Natural killer cell treated with Interleukin-12 subunit alpha and Interleukin-12 subunit beta and Interleukin-15 and Interleukin-18, amount 100 ng/mL, for 72 hours (primary cell): ENCODE results near the gene IQSEC1. TPM values are rescaled to one million over a fixed set of nuclear protein-coding genes. Genes with fewer than 3 reads are reported as not detected.

Source experiments
- ATAC-seq, 2 donors: fragments of 150-1000 bp; cut with Tn5 transposase in 1 of 2; sonication (Bioruptor Pico), chemical (Tn5 transposase) in 1 of 2; 2 replicates each; pipeline ENCODE4 v1.10.0; 2021
- DNase-seq: peaks from one replicate; pipeline ENCODE4 v3.0.0; 2022; ENCODE audit warnings: low spot score
- H3K27ac Mint-ChIP-seq, 2 donors: 1 replicate in 1 of 2; 2 replicates in 1 of 2; pipeline ENCODE4 v1.8.0; 2022; ENCODE audit warnings: mixed read lengths in 2 of 2, mild to moderate bottlenecking in 1 of 2, moderate library complexity in 1 of 2
- H3K27me3 Mint-ChIP-seq, 2 donors: 1 replicate in 1 of 2; 2 replicates in 1 of 2; pipeline ENCODE4 v1.8.0; 2022; ENCODE audit warnings: mixed read lengths in 2 of 2
- H3K36me3 Mint-ChIP-seq: one replicate; pipeline ENCODE4 v1.8.0; 2022; ENCODE audit warnings: mixed read lengths
- H3K4me1 Mint-ChIP-seq, 2 donors: 1 replicate in 1 of 2; 2 replicates in 1 of 2; pipeline ENCODE4 v1.8.0; 2022; ENCODE audit warnings: low read depth in 2 of 2, mixed read lengths in 2 of 2, mild to moderate bottlenecking in 1 of 2
- H3K4me3 Mint-ChIP-seq: one replicate; pipeline ENCODE4 v1.8.0; 2022; ENCODE audit warnings: mixed read lengths
- H3K9me3 Mint-ChIP-seq: 2 replicates; pipeline ENCODE4 v1.8.0; 2022; ENCODE audit warnings: mixed read lengths
- total RNA-seq, 2 donors: library from RNA; stranded (reverse); gene quantifications; one replicate each; pipeline ENCODE4 v1.2.3, GENCODE V29; 2022

Gene IQSEC1
- total RNA-seq, 2 donors from 2014 or later, result 93.7 to 95.8 TPM

DNA sequence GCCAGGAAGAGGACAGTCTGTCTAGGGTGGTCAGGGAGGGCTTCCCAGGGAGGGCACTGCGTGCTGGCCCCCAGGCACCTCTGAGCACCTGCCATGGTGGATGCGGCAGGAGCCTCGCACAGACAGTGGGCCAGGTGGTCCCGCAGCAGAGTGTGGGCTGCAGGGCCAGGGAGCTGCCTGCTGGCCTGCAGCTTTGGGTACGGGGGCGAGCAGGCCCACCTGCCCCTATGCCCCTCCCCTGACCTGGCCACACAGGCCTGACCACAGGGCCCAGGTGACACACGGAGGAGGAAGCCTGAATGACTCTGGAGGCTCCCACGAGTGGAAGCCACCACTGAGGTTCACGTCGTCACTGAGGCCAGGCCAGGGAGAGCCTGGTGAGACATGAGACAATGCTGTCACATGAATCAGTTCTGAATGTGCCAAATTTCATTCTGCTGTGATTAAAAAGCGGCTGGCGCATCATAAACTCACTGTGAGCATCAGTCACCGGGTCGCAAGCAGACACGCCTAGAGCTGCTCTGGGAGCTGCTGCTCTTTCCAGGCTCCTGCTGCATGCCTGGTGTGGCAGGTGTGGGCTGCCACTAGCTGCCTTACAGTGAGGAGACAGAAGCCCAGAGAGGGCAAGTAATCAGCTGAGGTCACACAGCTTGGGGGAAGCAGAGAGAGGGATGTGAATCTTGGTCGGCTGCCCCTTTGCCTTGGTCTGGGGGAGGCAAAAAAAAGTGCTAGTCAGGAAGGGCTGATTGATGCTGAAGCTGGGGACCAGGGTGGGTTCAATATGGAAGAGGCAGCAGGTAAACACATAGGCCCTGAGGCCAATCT, 39.5 kb upstream of the IQSEC1 start:
- Mint-ChIP-seq H3K4me3 (no peak overlapping the region), H3K27ac (no peak overlapping the region), H3K4me1 (peaks cover 4 to 5% of the 10 kb centered on the region in 2 donors), H3K36me3 (no peaks in the 10 kb centered on the region), H3K27me3 (peaks cover 4 to 11% of the 10 kb centered on the region in 2 donors), H3K9me3 (no peaks in the 10 kb centered on the region)
- ATAC-seq, result peak; percentile 4 to 13
- DNase-seq, result no peak

DNA sequence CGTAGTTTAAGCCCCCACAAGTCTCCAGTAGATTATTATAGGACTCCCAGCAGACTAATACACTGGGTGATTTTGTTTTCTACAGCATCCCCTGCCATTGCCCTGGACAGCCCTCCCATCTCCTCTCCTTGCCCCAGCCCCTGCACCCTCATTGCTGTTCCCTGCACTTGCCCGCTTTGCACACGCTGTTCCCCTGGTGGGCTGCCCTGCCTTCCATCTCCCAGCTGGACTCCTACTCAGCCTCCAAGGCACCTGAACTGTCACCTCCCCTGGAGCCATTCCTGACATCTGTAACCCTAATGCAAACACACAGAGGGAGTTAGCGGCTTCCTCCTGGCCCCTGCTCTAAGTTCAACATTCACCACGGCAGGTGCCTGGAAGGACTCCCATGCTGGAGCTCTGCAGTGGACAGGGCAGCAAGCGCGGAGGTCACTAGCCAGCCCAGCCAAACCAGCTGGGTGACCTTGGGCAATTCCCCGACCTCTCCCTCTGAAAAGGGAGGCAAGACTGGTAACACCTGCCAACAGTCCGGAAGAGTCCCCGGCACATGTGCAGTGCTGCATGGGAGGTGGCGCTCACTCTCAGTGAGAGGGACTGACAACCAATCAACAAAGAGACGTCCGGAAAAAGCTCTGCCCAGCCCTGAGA, 38.8 kb upstream of the IQSEC1 start:
- Mint-ChIP-seq H3K9me3 (no peaks in the 10 kb centered on the region), H3K27ac (no peak overlapping the region), H3K36me3 (no peaks in the 10 kb centered on the region), H3K4me1 (peaks cover 4 to 5% of the 10 kb centered on the region in 2 donors), H3K27me3 (peaks cover 4 to 9% of the 10 kb centered on the region in 2 donors), H3K4me3 (no peak overlapping the region)
- DNase-seq, result no peak
- ATAC-seq, result peak in 1 of 2 donors; percentile 11

DNA sequence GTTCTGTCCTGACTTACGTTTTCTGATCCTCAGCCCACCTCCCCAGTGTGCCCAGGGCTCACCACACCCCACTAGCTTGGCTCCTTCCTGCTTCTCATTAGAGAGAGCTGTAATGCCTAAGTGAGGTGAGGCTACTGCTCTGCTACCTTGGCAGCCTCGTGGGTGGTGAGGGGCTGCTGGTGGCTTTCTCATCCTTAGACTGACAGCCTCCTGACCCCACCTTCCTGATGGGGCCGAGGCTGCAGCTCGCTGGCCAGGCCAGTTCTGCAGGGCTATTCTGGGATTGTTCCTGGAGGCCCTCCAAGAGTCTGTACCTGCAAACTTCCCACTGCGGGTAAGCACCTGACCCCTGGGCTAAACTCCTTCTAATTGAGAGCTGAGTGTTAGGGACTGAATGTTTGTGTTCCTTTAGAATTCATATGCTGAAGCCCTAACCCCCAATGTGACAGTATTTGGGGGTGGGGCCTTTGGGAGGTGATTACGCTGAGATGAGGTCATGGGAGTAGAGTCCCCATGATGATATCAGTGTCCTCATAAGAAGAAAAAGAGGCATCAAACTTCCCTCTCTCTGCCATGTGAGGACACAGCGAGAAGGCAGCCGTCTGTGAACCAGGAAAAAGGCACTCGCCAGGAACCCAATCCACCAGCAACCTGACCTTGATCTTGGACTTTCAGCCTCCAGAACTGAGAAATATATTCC, 38.1 kb upstream of the IQSEC1 start:
- peak in 1 of 2 donors; percentile 4 for ATAC-seq

DNA sequence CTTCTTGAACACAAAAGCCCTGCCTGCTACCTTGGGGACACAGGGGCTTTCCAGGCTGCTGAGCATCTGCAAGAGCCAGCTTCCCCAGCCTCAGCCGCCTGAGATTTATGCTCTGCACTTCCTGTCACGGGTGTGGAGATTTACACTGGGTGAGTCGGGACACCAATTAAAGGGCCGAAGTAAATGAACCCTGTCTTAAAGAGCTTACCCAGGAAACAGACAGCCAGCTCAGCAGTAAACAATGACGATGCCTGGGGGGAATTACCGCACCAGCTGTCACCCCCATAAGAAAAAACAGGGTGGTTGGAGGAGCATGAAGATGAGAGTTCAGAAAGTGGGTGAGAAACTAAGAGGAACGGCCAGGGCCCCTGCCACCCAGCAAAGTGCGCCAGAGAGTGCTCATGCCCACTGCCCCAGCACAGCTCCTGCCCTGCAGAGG, 37.5 kb upstream of the IQSEC1 start:
- Mint-ChIP-seq H3K9me3 (no peaks in the 10 kb centered on the region), H3K36me3 (no peaks in the 10 kb centered on the region), H3K4me1 (peaks cover 4 to 5% of the 10 kb centered on the region in 2 donors), H3K27me3 (peaks cover 0 to 4% of the 10 kb centered on the region in 2 donors), H3K4me3 (no peak overlapping the region), H3K27ac (no peak overlapping the region)
- no peak for DNase-seq
- ATAC-seq, result peak in 1 of 2 donors; percentile 25

More for the DNA sequence above, 38.1 kb upstream of the IQSEC1 start:
- Mint-ChIP-seq H3K36me3 (no peaks in the 10 kb centered on the region), H3K27ac (no peak overlapping the region), H3K4me3 (no peak overlapping the region), H3K9me3 (no peaks in the 10 kb centered on the region), H3K4me1 (peaks cover 4 to 5% of the 10 kb centered on the region in 2 donors), H3K27me3 (peaks cover 2 to 4% of the 10 kb centered on the region in 2 donors)
- no peak for DNase-seq

DNA sequence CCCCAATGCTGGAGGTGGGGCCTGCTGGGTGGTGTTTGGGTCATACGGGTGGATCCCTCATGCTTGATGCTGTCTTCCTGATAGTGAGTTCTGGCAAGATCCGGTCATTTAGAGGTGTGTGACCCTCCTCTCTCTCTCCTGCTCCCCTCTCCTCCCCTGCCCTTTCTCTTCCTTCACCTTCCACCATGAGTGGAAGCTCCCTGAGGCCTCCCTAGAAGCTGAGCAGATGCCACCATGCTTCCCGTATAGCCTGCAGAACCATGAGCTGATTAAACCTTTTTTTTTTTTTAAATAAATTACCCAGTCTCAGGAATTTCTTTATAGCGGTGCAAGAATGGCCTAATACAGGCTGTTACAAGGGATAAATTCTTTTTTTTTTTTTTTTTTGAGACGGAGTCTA, 36.3 kb upstream of the IQSEC1 start:
- H3K27ac Mint-ChIP-seq, result no peak overlapping the region
- H3K36me3 Mint-ChIP-seq, result no peaks in the 10 kb centered on the region
- H3K27me3 Mint-ChIP-seq, result peaks cover 0 to 7% of the 10 kb centered on the region in 2 donors
- no peaks in the 10 kb centered on the region for H3K9me3 Mint-ChIP-seq
- H3K4me3 Mint-ChIP-seq, result no peak overlapping the region
- no peak for ATAC-seq
- no peak for DNase-seq
- peaks cover 4 to 5% of the 10 kb centered on the region in 2 donors for H3K4me1 Mint-ChIP-seq

DNA sequence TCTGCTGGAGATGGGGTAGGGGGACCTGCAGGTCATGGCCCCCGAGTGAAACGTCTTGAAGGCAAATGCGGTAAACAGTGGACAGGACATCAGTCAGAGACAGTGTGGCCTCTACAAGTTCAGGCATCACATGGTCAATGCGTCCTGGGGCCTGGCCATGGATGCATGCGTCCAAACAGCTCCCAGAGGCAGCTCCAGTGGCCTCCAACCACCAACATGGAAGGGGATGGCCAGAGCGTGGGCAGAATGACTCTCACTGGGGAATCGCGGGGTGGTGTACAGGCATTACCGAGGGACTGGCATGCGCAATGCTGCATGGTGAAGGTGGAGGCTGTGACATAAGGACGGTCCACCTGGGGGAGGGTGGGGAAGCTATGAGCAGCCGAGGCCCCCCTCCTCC, 35.6 kb upstream of the IQSEC1 start:
- Mint-ChIP-seq H3K4me3 (no peak overlapping the region), H3K27me3 (peaks cover 0 to 9% of the 10 kb centered on the region in 2 donors), H3K9me3 (no peaks in the 10 kb centered on the region), H3K36me3 (no peaks in the 10 kb centered on the region), H3K27ac (no peak overlapping the region), H3K4me1 (peaks cover 4 to 5% of the 10 kb centered on the region in 2 donors)
- DNase-seq (no peak), ATAC-seq (no peak)

DNA sequence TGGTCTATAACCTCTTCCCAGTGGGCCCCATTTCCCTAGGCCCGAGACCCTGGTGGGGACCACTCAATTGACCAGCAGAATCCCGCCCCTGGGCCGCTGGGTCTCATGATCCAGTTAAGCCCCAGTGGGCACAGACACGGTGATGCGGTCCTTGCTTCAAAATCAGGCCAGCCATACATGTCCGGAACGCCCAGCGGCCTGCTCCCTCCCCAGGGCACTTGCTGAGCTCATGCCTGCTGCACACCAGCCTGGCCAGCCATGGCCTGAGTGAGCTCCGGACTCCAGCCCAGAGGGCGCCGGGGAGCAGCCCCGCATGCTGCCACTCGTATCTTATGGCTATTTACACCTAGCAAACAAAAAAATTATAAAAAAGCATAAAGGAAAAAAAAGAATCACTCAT, 34.4 kb upstream of the IQSEC1 start:
- Mint-ChIP-seq H3K36me3 (no peaks in the 10 kb centered on the region), H3K4me3 (no peak overlapping the region), H3K27me3 (peaks cover 0 to 8% of the 10 kb centered on the region in 2 donors), H3K27ac (no peak overlapping the region), H3K9me3 (no peaks in the 10 kb centered on the region), H3K4me1 (peaks cover 4 to 5% of the 10 kb centered on the region in 2 donors)
- DNase-seq, result no peak
- no peak for ATAC-seq

DNA sequence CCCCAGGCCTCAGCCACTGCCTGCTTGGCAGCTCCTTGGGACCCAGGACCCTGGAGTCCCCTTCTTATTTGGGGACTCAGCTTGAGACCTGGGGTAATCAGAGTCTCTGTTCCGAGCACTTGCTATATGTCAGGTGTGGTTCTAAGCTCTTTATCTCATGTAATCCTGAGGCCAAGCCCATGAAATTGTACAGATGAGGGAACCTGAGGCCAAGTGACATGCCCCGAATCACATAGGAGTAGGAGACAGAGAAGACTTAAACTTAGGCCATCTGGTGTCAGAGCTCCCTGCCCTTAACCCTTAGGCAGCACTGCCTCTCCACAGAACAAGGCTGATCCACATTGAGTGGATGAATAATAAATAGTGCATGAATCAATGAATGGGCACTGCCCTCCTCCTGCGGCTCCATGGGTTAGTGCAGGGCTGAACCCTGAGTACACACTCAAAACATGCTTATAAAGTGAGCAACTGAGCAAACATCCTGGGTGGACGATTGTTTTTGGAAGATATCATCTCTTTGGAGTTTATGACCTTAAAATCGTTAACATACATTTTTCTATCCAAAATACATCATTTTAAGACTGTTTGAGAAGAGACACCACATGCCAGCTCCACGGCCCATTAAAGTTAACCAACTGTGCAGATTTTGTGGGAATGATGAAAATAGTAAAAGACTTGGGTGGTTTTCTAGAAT, 33.2 kb upstream of the IQSEC1 start:
- Mint-ChIP-seq H3K36me3 (no peaks in the 10 kb centered on the region), H3K27ac (no peak overlapping the region), H3K9me3 (no peaks in the 10 kb centered on the region)

DNA sequence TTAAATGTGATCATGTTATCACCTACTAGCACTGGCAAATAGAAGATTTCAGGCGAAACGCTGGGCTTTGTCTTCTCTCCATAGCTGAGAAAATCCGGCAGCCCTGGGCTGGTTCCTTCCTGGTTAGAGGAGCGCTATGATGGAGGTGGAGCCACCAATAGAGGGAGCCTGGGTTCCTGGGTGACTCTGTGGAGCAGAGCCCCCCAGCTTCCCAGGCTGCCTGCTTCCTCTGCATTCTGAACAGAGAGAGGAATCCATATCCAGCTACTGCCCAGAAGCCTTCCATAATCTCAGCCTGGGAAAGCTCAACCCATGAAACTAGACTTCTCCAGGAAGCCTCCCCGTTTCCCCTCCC, 32.6 kb upstream of the IQSEC1 start:
- Mint-ChIP-seq H3K9me3 (no peaks in the 10 kb centered on the region), H3K4me1 (peaks cover 4% of the 10 kb centered on the region in 2 donors), H3K27me3 (peaks cover 0 to 6% of the 10 kb centered on the region in 2 donors), H3K4me3 (no peak overlapping the region), H3K36me3 (no peaks in the 10 kb centered on the region), H3K27ac (no peak overlapping the region)
- no peak for ATAC-seq
- DNase-seq, result no peak

More for the DNA sequence above, 33.2 kb upstream of the IQSEC1 start:
- H3K4me1 Mint-ChIP-seq, result peaks cover 4 to 5% of the 10 kb centered on the region in 2 donors
- no peak for DNase-seq
- peaks cover 0 to 6% of the 10 kb centered on the region in 2 donors for H3K27me3 Mint-ChIP-seq
- no peak overlapping the region for H3K4me3 Mint-ChIP-seq
- ATAC-seq, result no peak

DNA sequence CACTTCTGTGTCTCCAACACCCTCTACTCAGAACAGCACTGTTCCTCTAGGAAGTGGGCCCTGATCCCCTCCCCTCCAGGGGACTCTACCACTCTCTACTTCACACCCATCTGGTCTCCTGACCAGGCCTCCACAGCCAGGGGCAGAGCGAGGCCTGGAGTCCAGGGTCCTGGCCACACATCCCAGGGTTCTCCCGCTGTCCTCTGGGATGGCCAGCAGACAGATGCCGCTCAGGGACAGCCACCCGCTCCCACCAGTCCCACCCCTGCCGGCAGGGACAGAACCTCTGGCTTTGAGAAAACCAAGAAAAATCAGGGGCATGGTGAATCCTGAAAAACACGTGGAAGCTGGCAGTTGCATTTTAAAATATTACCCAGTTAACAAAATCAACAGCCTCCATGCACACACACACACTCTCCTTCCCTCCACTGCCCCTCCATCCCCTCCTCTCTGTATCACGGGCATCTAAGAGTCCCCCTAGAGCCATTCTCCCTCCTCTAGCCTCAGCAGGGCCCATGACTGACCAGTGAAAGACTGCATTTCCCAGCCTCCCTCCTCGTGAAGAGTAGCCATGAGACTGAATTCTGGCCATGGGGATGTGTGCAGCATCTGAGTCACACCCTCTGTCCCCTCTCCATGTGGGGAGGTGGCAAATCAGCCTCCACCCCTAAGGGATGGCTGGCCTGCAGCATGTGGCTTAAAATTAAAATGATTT, 32.1 kb upstream of the IQSEC1 start:
- Mint-ChIP-seq H3K27me3 (peaks cover 0 to 6% of the 10 kb centered on the region in 2 donors), H3K4me1 (no peaks in the 10 kb centered on the region)

DNA sequence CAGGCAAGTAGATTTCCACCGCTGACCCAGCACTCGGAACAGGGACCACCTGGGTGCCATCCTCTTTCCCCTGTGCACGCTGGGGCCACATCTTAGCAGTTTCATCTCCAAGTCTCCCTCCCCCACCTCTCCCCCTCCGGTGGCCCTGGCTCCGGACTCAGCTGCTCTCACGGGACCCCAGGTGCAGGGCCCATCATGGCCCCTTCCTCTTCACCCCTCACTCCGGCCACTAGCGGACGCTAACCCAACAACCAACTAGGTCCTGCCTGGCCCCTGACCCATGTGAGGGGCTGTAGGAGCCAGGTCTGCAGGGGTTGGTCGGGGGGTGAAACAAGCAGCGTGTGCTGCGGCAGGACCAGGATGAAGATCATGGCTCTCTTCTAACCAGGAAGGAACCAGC, 31.3 kb upstream of the IQSEC1 start:
- no peak for ATAC-seq
- Mint-ChIP-seq H3K9me3 (no peaks in the 10 kb centered on the region), H3K36me3 (no peaks in the 10 kb centered on the region), H3K4me1 (no peaks in the 10 kb centered on the region), H3K27me3 (peaks cover 0 to 6% of the 10 kb centered on the region in 2 donors), H3K4me3 (no peak overlapping the region), H3K27ac (no peak overlapping the region)
- no peak for DNase-seq

More for the DNA sequence above, 32.1 kb upstream of the IQSEC1 start:
- DNase-seq (no peak), ATAC-seq (no peak)
- Mint-ChIP-seq H3K36me3 (no peaks in the 10 kb centered on the region), H3K27ac (no peak overlapping the region), H3K9me3 (no peaks in the 10 kb centered on the region), H3K4me3 (no peak overlapping the region)

DNA sequence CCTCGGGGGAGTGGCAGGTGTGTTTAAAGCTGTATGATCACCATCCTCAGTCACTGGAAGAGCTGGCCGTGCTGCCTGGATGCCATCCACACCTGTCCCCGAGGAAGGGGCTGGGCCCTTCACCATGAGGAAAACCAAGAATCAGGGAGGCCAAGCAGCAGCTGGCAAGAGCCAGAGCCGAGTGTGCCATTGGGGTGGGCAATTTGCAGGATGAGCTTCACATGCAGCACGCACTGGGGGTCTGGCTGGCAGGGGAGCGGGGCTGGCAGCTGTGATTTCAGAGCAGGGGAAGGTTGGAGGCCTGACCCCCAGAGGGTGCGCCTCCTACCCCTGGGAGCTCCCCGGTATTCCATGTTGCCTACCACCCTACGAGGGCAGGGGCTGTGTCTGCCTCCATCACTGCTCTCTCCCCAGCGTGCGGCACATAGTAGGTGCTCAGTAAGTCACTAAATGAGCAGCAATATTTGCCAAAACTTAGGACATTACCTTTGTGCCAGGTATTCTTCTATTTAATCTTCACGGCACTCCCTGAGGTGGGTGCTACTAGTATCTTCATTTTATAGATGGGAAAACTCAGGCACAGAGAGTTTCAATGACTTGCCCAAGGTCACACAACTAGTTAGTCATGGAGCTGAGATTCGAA, 30.3 kb upstream of the IQSEC1 start:
- Mint-ChIP-seq H3K27me3 (peaks cover 0 to 6% of the 10 kb centered on the region in 2 donors), H3K4me3 (no peak overlapping the region), H3K4me1 (peaks cover 0 to 2% of the 10 kb centered on the region in 2 donors), H3K36me3 (no peaks in the 10 kb centered on the region), H3K27ac (no peak overlapping the region), H3K9me3 (no peaks in the 10 kb centered on the region)
- DNase-seq (no peak), ATAC-seq (no peak)
